Endothelial cell of umbilical vein (primary cell): ENCODE data around the gene PDCL2. TPM values are rescaled to one million over a fixed set of nuclear protein-coding genes. Genes with fewer than 3 reads are reported as not detected.

Source experiments
- BruUV-seq: library from RNA; stranded (reverse); fragments of 400-500 nt; replicated peaks from 2 replicates; lab custom pipeline; 2021; lab: Mats Ljungman, UMichigan
- CTCF ChIA-PET: fragments of 300-600, 350-600 bp; sonication (Branson Sonifier 250); formaldehyde crosslinking; loops from one replicate; lab custom pipeline; 2021; ENCODE audit warnings: antibody characterized with exemption, inconsistent platforms; lab: Charles Lee
- POLR2A ChIA-PET: fragments of 300-600, 350-600 bp; sonication (Branson Sonifier 250); formaldehyde crosslinking; loops from one replicate; lab custom pipeline; 2021; ENCODE audit warnings: antibody characterized with exemption, inconsistent platforms; lab: Charles Lee
- DNase-seq: peaks from one replicate; pipeline ENCODE4 v3.0.0-alpha.2; 2011; ENCODE audit warnings: low read depth, low spot score
- FAIRE-seq: peaks from 2 replicates; lab custom pipeline; 2011; peaks lifted over from hg19 to GRCh38; lab: Jason Lieb, UNC
- H2AFZ ChIP-seq: 2 replicates; pipeline ENCODE4 v1.6.0; 2012; ENCODE audit warnings: low read depth, low read length, control low read depth, inconsistent platforms
- H3K27ac ChIP-seq: 2 replicates; pipeline ENCODE4 v1.5.1; 2011; ENCODE audit warnings: low read depth, mild to moderate bottlenecking, control low read depth, low read length, moderate library complexity; ENCODE audit not compliant: insufficient read depth
- H3K27me3 ChIP-seq, 2 experiments: 2 replicates each; pipeline versions ENCODE4 v1.6.0 to v1.6.1; 2011; ENCODE audit warnings: low read length in 2 of 2, mixed read lengths in 1 of 2; ENCODE audit not compliant: control insufficient read depth in 2 of 2, insufficient read depth in 2 of 2
- H3K36me3 ChIP-seq, 2 experiments: 2 replicates in 1 of 2; 3 replicates in 1 of 2; pipeline ENCODE4 v1.5.1; 2011; ENCODE audit warnings: low read length in 2 of 2, mild to moderate bottlenecking in 1 of 2, moderate library complexity in 1 of 2; ENCODE audit not compliant: control insufficient read depth in 2 of 2, insufficient read depth in 2 of 2; ENCODE audit errors: extremely low read depth in 1 of 2
- H3K4me1 ChIP-seq: 3 replicates; pipeline ENCODE4 v1.5.1; 2011; ENCODE audit warnings: mild to moderate bottlenecking, low read length; ENCODE audit not compliant: control insufficient read depth, insufficient read depth; ENCODE audit errors: extremely low read depth
- H3K4me2 ChIP-seq: 2 replicates; pipeline ENCODE4 v1.6.1; 2011; ENCODE audit warnings: low read length, control low read depth, mixed read lengths; ENCODE audit not compliant: insufficient read depth
- H3K4me3 ChIP-seq, 3 experiments: fragments of 200-600 bp in 1 of 3; sonication (generic), shearing (Covaris generic) in 1 of 3; replicated peaks in 1 of 3; 2 replicates each; pipeline ENCODE4 v1.5.1; 2011 to 2016; ENCODE audit warnings: control low read depth in 3 of 3, low read length in 3 of 3, mild to moderate bottlenecking in 2 of 3, inconsistent platforms in 1 of 3, low read depth in 1 of 3, moderate library complexity in 1 of 3; ENCODE audit not compliant: insufficient read depth in 1 of 3
- H3K79me2 ChIP-seq: 2 replicates; pipeline ENCODE4 v1.6.0; 2012; ENCODE audit warnings: low read length, inconsistent platforms; ENCODE audit not compliant: control insufficient read depth, insufficient read depth
- H3K9ac ChIP-seq: replicated peaks from 2 replicates; pipeline ENCODE3; 2011; ENCODE audit warnings: low read length, control low read depth; ENCODE audit not compliant: insufficient read depth; ENCODE audit errors: extremely low read depth
- H3K9me1 ChIP-seq: replicated peaks from 3 replicates; pipeline ENCODE4 v1.6.0; 2011; ENCODE audit warnings: mild to moderate bottlenecking, low read length; ENCODE audit not compliant: control insufficient read depth, insufficient read depth; ENCODE audit errors: extremely low read depth
- H3K9me3 ChIP-seq: replicated peaks from 2 replicates; pipeline ENCODE4 v1.5.1; 2012; ENCODE audit warnings: low read length, inconsistent platforms; ENCODE audit not compliant: control insufficient read depth, insufficient read depth
- H4K20me1 ChIP-seq: replicated peaks from 2 replicates; pipeline ENCODE3; 2011; ENCODE audit warnings: mild to moderate bottlenecking, low read length; ENCODE audit not compliant: control insufficient read depth, insufficient read depth; ENCODE audit errors: extremely low read depth
- CTCF ChIP-seq, 2 donors: IDR thresholded peaks; 1 replicate in 1 of 2; 2 replicates in 1 of 2; pipeline ENCODE4 v1.5.1; 2011; ENCODE audit warnings: low read length in 2 of 2, mild to moderate bottlenecking in 2 of 2, moderate library complexity in 2 of 2, control low read depth in 1 of 2, inconsistent platforms in 1 of 2, low read depth in 1 of 2; ENCODE audit not compliant: insufficient read depth in 1 of 2; ENCODE audit errors: extremely low read depth in 1 of 2
- EZH2 ChIP-seq: IDR thresholded peaks from 2 replicates; pipeline ENCODE4 v1.6.1; 2012; ENCODE audit warnings: borderline replicate concordance, low read depth, mild to moderate bottlenecking, moderate library complexity, low read length, inconsistent platforms; ENCODE audit not compliant: severe bottlenecking
- FOS ChIP-seq: IDR thresholded peaks from 2 replicates; pipeline ENCODE4 v1.6.1; 2011; ENCODE audit warnings: mild to moderate bottlenecking, low read length, moderate library complexity, borderline replicate concordance; ENCODE audit not compliant: insufficient read depth
- GATA2 ChIP-seq: IDR thresholded peaks from 2 replicates; pipeline ENCODE4 v1.7.0; 2011; ENCODE audit warnings: low read depth, mild to moderate bottlenecking, moderate library complexity, mixed read lengths, low read length; ENCODE audit not compliant: insufficient read length, insufficient read depth
- JUN ChIP-seq: IDR thresholded peaks from 2 replicates; pipeline ENCODE4 v1.6.1; 2011; ENCODE audit warnings: borderline replicate concordance, low read depth; ENCODE audit not compliant: insufficient read length, insufficient read depth
- MAX ChIP-seq: IDR thresholded peaks from 2 replicates; pipeline ENCODE4 v1.6.1; 2011; ENCODE audit not compliant: insufficient read depth, insufficient read length
- MYC ChIP-seq: IDR thresholded peaks from one replicate; pipeline ENCODE4 v1.6.1; 2011; ENCODE audit warnings: mild to moderate bottlenecking, low read depth, low read length
- POLR2A ChIP-seq: IDR thresholded peaks from 2 replicates; pipeline ENCODE4 v1.6.1; 2012; ENCODE audit warnings: low read depth, mild to moderate bottlenecking, control low read depth, low read length
- POLR2AphosphoS5 ChIP-seq: IDR thresholded peaks from 2 replicates; pipeline ENCODE4 v1.6.1; 2012; ENCODE audit warnings: low read depth, mild to moderate bottlenecking, control low read depth, low read length, moderate library complexity; ENCODE audit not compliant: insufficient read depth
- dilution Hi-C: fragments of 300-500 bp; cut with MboI; formaldehyde crosslinking; loops from one replicate; pipeline ENCODE4 v1.15.0; 2019; ENCODE audit warnings: low sequenced_read_pairs; ENCODE audit not compliant: extremely low pct_ligation_motif_present
- intact Hi-C: fragments of 100-400 bp; cut with micrococcal nuclease; formaldehyde crosslinking; loops from one replicate; pipeline ENCODE4 v1.10.0; 2022
- polyA plus RNA-seq, 4 experiments: library from polyadenylated mRNA; depleted of rRNA in 3 of 4; stranded (reverse) in 3 of 4; unstranded in 1 of 4; fragments of >200 nt; gene quantifications; 2 replicates each; pipeline versions ENCODE4 v1.2.1 to v1.2.3, GENCODE V29; 2011 to 2012; ENCODE audit warnings: missing spikeins in 1 of 4
- total RNA-seq: library from RNA; stranded (reverse); gene quantifications from 2 replicates; pipeline ENCODE4 v1.2.3, GENCODE V29; 2021

Gene PDCL2
- total and polyA plus RNA-seq, 2 donors (not counting 3 experiments of a cell fraction or from before 2014, with no cell fraction given): not detected

- CTCF ChIA-PET: no interaction called here
- no peak for FAIRE-seq
Measured at GRCh38 chr4:55636656-55636999, 44.6 kb upstream of the PDCL2 start.

GRCh38 chr4:55635741-55636655 lies 44.0 kb upstream of the PDCL2 start, which contains the start of gene NMU:
Gene NMU (minus strand): TSS chr4:55636298. CDS start chr4:55636192, 106 bp downstream.
- no peaks in the 10 kb centered on the region for H3K9me3 ChIP-seq
- BruUV-seq: no TSS peak
- H3K4me2 ChIP-seq: peak within 1 kb of the TSS; percentile 64
- no peak for FAIRE-seq
- ChIA-PET POLR2A (no interaction called here), CTCF (interaction anchor here (1.2 kb wide), 1 partner anchor 28 kb away, joined by 4 read pairs; no protein-coding TSS in a partner anchor)
- H3K36me3 ChIP-seq: no peaks in the 10 kb centered on the region
- no peaks in the 10 kb centered on the region for H4K20me1 ChIP-seq
- no peak within 1 kb of the TSS for H3K9ac ChIP-seq
- H2AFZ ChIP-seq: peak within 1 kb of the TSS; percentile 48
- H3K4me1 ChIP-seq: peaks cover 7% of the 10 kb centered on the region
- H3K27ac ChIP-seq: no peak within 1 kb of the TSS
- no peaks in the 10 kb centered on the region for H3K9me1 ChIP-seq
- dilution Hi-C loops: no loop called here
- TF ChIP-seq FOS (no peak), POLR2A (no peak), POLR2AphosphoS5 (no peak), JUN (no peak), EZH2 (no peak), CTCF (IDR thresholded peaks at IDR 0.05; ENCODE audit: extremely low read depth in 1 of 2, insufficient read depth in 1 of 2, low read depth in 1 of 2, low read length in 2 of 2) (no peak), MAX (no peak), GATA2 (no peak), MYC (no peak)
- H3K79me2 ChIP-seq: no peaks in the 10 kb centered on the region
- H3K4me3 ChIP-seq: peak within 1 kb of the TSS; percentile 2 to 32 (median 3)
- peak; percentile 16 for DNase-seq
- H3K27me3 ChIP-seq: peaks cover 36 to 62% of the 10 kb centered on the region in 2 experiments
- intact Hi-C loops: no loop called here

More at GRCh38 chr4:55636656-55636999, 44.6 kb upstream of the PDCL2 start:
- H3K79me2 ChIP-seq: no peaks in the 10 kb centered on the region
- no peaks in the 10 kb centered on the region for H3K36me3 ChIP-seq
- POLR2A ChIA-PET: no interaction called here
- intact Hi-C loops: no loop called here
- no peak for DNase-seq
- H3K27ac ChIP-seq: no peak overlapping the region
- H3K9me1 ChIP-seq: no peaks in the 10 kb centered on the region
- dilution Hi-C loops: no loop called here
- H3K9me3 ChIP-seq: no peaks in the 10 kb centered on the region
- no peak for TF ChIP-seq MAX
- H3K9ac ChIP-seq: no peak overlapping the region
- H2AFZ ChIP-seq: peak overlapping the region; percentile 48
- peaks cover 7% of the 10 kb centered on the region for H3K4me1 ChIP-seq
- H4K20me1 ChIP-seq: no peaks in the 10 kb centered on the region
- H3K4me2 ChIP-seq: peak overlapping the region; percentile 64
- H3K4me3 ChIP-seq: peak overlapping the region in 1 of 3 experiments; percentile 32
- peaks cover 36 to 62% of the 10 kb centered on the region in 2 experiments for H3K27me3 ChIP-seq
- no TSS peak for BruUV-seq
